ENCODE results near the gene NR4A1.

- TF ChIP-seq, protein P1, sequence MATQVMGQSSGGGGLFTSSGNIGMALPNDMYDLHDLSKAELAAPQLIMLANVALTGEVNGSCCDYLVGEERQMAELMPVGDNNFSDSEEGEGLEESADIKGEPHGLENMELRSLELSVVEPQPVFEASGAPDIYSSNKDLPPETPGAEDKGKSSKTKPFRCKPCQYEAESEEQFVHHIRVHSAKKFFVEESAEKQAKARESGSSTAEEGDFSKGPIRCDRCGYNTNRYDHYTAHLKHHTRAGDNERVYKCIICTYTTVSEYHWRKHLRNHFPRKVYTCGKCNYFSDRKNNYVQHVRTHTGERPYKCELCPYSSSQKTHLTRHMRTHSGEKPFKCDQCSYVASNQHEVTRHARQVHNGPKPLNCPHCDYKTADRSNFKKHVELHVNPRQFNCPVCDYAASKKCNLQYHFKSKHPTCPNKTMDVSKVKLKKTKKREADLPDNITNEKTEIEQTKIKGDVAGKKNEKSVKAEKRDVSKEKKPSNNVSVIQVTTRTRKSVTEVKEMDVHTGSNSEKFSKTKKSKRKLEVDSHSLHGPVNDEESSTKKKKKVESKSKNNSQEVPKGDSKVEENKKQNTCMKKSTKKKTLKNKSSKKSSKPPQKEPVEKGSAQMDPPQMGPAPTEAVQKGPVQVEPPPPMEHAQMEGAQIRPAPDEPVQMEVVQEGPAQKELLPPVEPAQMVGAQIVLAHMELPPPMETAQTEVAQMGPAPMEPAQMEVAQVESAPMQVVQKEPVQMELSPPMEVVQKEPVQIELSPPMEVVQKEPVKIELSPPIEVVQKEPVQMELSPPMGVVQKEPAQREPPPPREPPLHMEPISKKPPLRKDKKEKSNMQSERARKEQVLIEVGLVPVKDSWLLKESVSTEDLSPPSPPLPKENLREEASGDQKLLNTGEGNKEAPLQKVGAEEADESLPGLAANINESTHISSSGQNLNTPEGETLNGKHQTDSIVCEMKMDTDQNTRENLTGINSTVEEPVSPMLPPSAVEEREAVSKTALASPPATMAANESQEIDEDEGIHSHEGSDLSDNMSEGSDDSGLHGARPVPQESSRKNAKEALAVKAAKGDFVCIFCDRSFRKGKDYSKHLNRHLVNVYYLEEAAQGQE (IDR thresholded peaks at IDR 0.05; ENCODE audit: insufficient read depth in 1 of 2, low read depth in 2 of 2, low read length in 2 of 2): 0 out of 4 replicates have a peak, but pooled peaks of 1 of the 2 experiments have one; percentile 23
- TF ChIP-seq POLR2AphosphoS5 (IDR thresholded peaks at IDR 0.05; ENCODE audit: low read depth, low read length) (peak; percentile 71), TAF1 (IDR thresholded peaks at IDR 0.05; ENCODE audit: borderline replicate concordance, insufficient read depth, low read length) (no peak)
Measured at GRCh38 chr12:52010152-52010622, 41.1 kb upstream of the NR4A1 start.

Measured in PFSK-1 (cell line).